Upper lobe of right lung (tissue), 1 donor: Measurements from ENCODE around the gene NADK. TPM values are rescaled to one million over a fixed set of nuclear protein-coding genes. Genes with fewer than 3 reads are reported as not detected.
"Not testable (repeated sequence)": the region's sequence is repeated elsewhere in the genome, so short reads cannot be mapped to it uniquely, and the experiment has no call there.

Experiments used
- ATAC-seq: fragments of 200-7000 bp; cut with Tn5 transposase; one replicate; pipeline ENCODE4 v1.9.1; 2020; ENCODE audit warnings: mild to moderate bottlenecking, moderate library complexity
- DNase-seq: peaks from one replicate; pipeline ENCODE4 v3.0.0-alpha.2; 2020
- H3K27ac ChIP-seq: fragments of 200-600 bp; one replicate; pipeline ENCODE4 v1.8.0; 2022
- H3K27me3 ChIP-seq: fragments of 200-600 bp; one replicate; pipeline ENCODE4 v1.8.0; 2022; ENCODE audit warnings: mild to moderate bottlenecking
- H3K36me3 ChIP-seq: fragments of 200-600 bp; one replicate; pipeline ENCODE4 v1.8.0; 2022
- H3K4me1 ChIP-seq: fragments of 200-600 bp; one replicate; pipeline ENCODE4 v1.8.0; 2022
- H3K4me3 ChIP-seq: fragments of 200-600 bp; one replicate; pipeline ENCODE4 v1.8.0; 2022; ENCODE audit warnings: mild to moderate bottlenecking
- H3K9me3 ChIP-seq: fragments of 200-600 bp; one replicate; pipeline ENCODE4 v1.8.0; 2022
- CTCF ChIP-seq: fragments of 200-600 bp; IDR thresholded peaks from one replicate; pipeline ENCODE4 v1.8.0; 2022; ENCODE audit warnings: antibody characterized with exemption
- intact Hi-C: fragments of 100-400 bp; cut with DNase I; formaldehyde crosslinking; loops from one replicate; pipeline ENCODE4 v1.11.0; 2022
- total RNA-seq: library from RNA; stranded (reverse); fragmentation: NEBNext Ultra II Directional; extraction: Animal tissue kit (Norgen Biotek cat#: 25700); gene quantifications from one replicate; pipeline ENCODE4 v1.2.1, GENCODE V29; 2021
- donor health status: DM: no; HTN: yes; CAD: no; lungs with severe emphysema.

The NADK gene
- total RNA-seq, 1 donor from 2014 or later = 99.2 TPM

GRCh38 chr1:1752636-1753606, 25.3 kb downstream of the NADK start:
- Histone ChIP-seq H3K27me3 (no peaks in the 10 kb centered on the region), H3K4me1 (peaks cover 4% of the 10 kb centered on the region), H3K4me3 (no peak overlapping the region), H3K27ac (no peak overlapping the region), H3K36me3 (peaks cover 52% of the 10 kb centered on the region), H3K9me3 (no peaks in the 10 kb centered on the region)
- intact Hi-C loops = loop anchor here (10.0 kb wide), 1 partner anchor 142 kb away; the partner anchor contains the start of gene GNB1
- DNase-seq = no peak
- no peak for ATAC-seq
- no peak for TF ChIP-seq CTCF

GRCh38 chr1:1752190-1752589, 26.1 kb downstream of the NADK start:
- Histone ChIP-seq H3K9me3 (no peaks in the 10 kb centered on the region), H3K4me1 (no peaks in the 10 kb centered on the region), H3K36me3 (peaks cover 51% of the 10 kb centered on the region), H3K27me3 (no peaks in the 10 kb centered on the region), H3K27ac (no peak overlapping the region), H3K4me3 (no peak overlapping the region)
- intact Hi-C loops = loop anchor here (10.0 kb wide), 1 partner anchor 143 kb away; the partner anchor contains the start of gene GNB1
- TF ChIP-seq CTCF = no peak
- no peak for ATAC-seq
- no peak for DNase-seq

GRCh38 chr1:1749941-1750340, 28.3 kb downstream of the NADK start:
- H3K4me1 ChIP-seq, H3K4me3 ChIP-seq, H3K27ac ChIP-seq, DNase-seq, H3K27me3 ChIP-seq, ATAC-seq, H3K9me3 ChIP-seq: not testable (repeated sequence)
- intact Hi-C loops = loop anchor here (10.0 kb wide), 1 partner anchor 145 kb away; the partner anchor contains the start of gene GNB1
- H3K36me3 ChIP-seq = peaks cover 28% of the 10 kb centered on the region

- no peaks in the 10 kb centered on the region for H3K9me3 ChIP-seq
- no peak for ATAC-seq
Measured at GRCh38 chr1:1748686-1749321, 29.5 kb downstream of the NADK start.

GRCh38 chr1:1746566-1746909, 31.7 kb downstream of the NADK start:
- peak overlapping the region; percentile 96 for H3K27ac ChIP-seq
- intact Hi-C loops, H3K27me3 ChIP-seq, H3K4me1 ChIP-seq, DNase-seq, H3K36me3 ChIP-seq, H3K9me3 ChIP-seq: not testable (repeated sequence)
- ATAC-seq = peak; percentile 91
- H3K4me3 ChIP-seq = peak overlapping the region; percentile 52

More at GRCh38 chr1:1748686-1749321, 29.5 kb downstream of the NADK start:
- Histone ChIP-seq H3K4me1 (no peaks in the 10 kb centered on the region), H3K27ac (no peak overlapping the region), H3K4me3 (no peak overlapping the region), H3K36me3 (peaks cover 17% of the 10 kb centered on the region), H3K27me3 (no peaks in the 10 kb centered on the region)
- TF ChIP-seq CTCF = no peak
- DNase-seq = no peak
- intact Hi-C loops = no loop called here

GRCh38 chr1:1745651-1746565, 32.4 kb downstream of the NADK start:
- H3K4me1 ChIP-seq, H3K27me3 ChIP-seq, H3K36me3 ChIP-seq, H3K9me3 ChIP-seq, intact Hi-C loops: not testable (repeated sequence)
- DNase-seq = peak; percentile 95
- peak overlapping the region; percentile 96 for H3K27ac ChIP-seq
- H3K4me3 ChIP-seq = peak overlapping the region; percentile 52
- ATAC-seq = peak; percentile 96

GRCh38 chr1:1742529-1742928, 35.7 kb downstream of the NADK start:
- H3K27me3 ChIP-seq, DNase-seq, H3K9me3 ChIP-seq, H3K27ac ChIP-seq, ATAC-seq, H3K36me3 ChIP-seq, intact Hi-C loops, H3K4me3 ChIP-seq, H3K4me1 ChIP-seq: not testable (repeated sequence)

GRCh38 chr1:1741013-1741412, 37.3 kb downstream of the NADK start:
- intact Hi-C loops, H3K36me3 ChIP-seq, H3K4me3 ChIP-seq, H3K27ac ChIP-seq, H3K27me3 ChIP-seq, H3K9me3 ChIP-seq, H3K4me1 ChIP-seq, ATAC-seq, DNase-seq: not testable (repeated sequence)

GRCh38 chr1:1738799-1739337, 39.4 kb downstream of the NADK start:
- H3K36me3 ChIP-seq, DNase-seq, H3K9me3 ChIP-seq, H3K27me3 ChIP-seq, intact Hi-C loops, H3K4me3 ChIP-seq, H3K27ac ChIP-seq, H3K4me1 ChIP-seq: not testable (repeated sequence)
- ATAC-seq = peak; percentile 20
